HG03025 (cell line): ENCODE data around the gene CHD6.

Experiments
- ATAC-seq: cut with Tn5 transposase; IDR thresholded peaks from one replicate; pipeline ENCODE4 v1.9.1; 2021; ENCODE audit warnings: mild to moderate bottlenecking, moderate library complexity; ENCODE audit not compliant: unreplicated experiment, low FRiP score

CHD6 gene

GRCh38 chr20:41406896-41407444 lies 211.2 kb downstream of the CHD6 start:
- ATAC-seq = no peak

- no peak for ATAC-seq
Observed at GRCh38 chr20:41406353-41406752, 211.8 kb downstream of the CHD6 start.

GRCh38 chr20:41405436-41405835 lies 212.7 kb downstream of the CHD6 start:
- no peak for ATAC-seq

DNA sequence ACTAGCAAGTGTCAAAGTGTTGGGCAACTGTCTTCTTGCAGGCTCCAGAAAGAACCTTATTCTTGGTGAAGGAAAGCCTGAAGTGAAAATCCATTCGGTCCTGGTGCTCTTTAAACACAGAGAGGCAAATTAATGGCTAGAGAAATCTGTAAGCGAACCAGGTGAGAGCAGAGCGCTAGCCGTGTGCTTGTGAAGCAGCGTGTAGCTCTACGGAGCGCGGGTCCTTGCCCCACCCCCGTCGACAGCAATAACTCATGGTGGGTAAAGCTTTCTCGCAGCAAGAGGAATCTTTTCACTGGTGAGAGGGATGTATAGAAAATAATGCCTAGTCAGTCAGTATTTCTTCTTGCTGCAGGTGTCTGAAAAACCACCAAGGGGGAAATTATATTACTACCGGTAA lies 214.6 kb downstream of the CHD6 start:
- ATAC-seq = no peak

GRCh38 chr20:41398408-41398807 lies 219.8 kb downstream of the CHD6 start:
- no peak for ATAC-seq

GRCh38 chr20:41395667-41396664 lies 222.2 kb downstream of the CHD6 start:
- ATAC-seq = no peak

GRCh38 chr20:41394931-41395666 lies 223.1 kb downstream of the CHD6 start:
- ATAC-seq = no peak

- ATAC-seq = no peak
Observed at GRCh38 chr20:41394081-41394480, 224.1 kb downstream of the CHD6 start.

GRCh38 chr20:41393705-41394066 lies 224.5 kb downstream of the CHD6 start:
- no peak for ATAC-seq

- ATAC-seq = no peak
Observed at GRCh38 chr20:41392871-41393704, 225.1 kb downstream of the CHD6 start.

DNA sequence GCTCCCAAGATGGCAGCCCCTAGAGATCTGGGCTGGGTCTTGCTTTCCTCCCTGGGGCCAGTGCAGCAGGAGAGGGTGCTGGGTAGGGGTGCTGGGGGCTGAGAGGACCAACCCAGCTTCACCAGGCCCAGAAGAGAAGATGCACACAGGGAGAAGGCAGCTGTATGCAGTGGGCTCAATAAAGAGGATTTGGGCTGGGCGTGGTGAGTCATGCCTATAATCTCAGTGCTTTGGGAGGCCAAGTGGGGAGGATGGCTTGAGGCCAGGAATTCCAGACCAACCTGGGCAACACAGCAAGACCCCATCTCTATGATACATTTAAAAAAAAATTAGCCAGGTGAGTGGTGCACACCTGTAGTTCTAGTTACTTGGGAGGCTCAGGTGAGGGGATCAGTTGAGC lies 225.9 kb downstream of the CHD6 start:
- no peak for ATAC-seq

DNA sequence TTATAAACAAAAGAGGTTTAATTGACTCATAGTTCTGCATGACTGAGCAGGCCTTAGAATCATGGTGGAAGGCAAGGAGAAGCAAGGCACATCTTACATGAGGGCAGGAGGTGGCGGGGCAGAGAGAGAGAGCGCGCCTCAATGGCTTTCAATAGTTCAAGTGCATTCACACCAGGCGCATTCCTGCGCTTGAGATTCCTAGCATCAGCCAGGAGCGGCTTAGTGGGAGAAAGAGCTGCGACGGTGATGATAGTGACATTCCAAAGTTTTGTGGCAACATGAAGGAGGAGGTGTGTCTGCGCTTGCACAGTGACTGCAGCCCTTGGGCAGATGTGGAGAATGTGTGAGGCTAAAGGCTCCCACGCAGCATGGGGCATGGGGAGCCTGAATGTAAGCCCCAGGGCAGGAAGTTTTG lies 226.6 kb downstream of the CHD6 start:
- no peak for ATAC-seq

- ATAC-seq = no peak
Observed at GRCh38 chr20:41390889-41391288, 227.3 kb downstream of the CHD6 start.

- no peak for ATAC-seq
Observed at GRCh38 chr20:41387444-41387851, 230.7 kb downstream of the CHD6 start.

- ATAC-seq = no peak
Observed at GRCh38 chr20:41386502-41387427, 231.4 kb downstream of the CHD6 start.

GRCh38 chr20:41382791-41383305 lies 235.3 kb downstream of the CHD6 start:
- no peak for ATAC-seq

GRCh38 chr20:41380551-41381193 lies 237.5 kb downstream of the CHD6 start:
- no peak for ATAC-seq

GRCh38 chr20:41379551-41379950 lies 238.6 kb downstream of the CHD6 start:
- ATAC-seq = no peak

- ATAC-seq = no peak
Observed at GRCh38 chr20:41377275-41377674, 240.9 kb downstream of the CHD6 start.
